ENCODE measurements around the gene MAP3K14. TPM values are rescaled to one million over a fixed set of nuclear protein-coding genes. Genes with fewer than 3 reads are reported as not detected.
A peak's percentile ranks its signal among the peaks of the same experiment; 100 is the strongest.

Gene MAP3K14
- total and polyA plus RNA-seq, 10 of the 15 experiments (the other 5 are each of a cell fraction or from before 2014, with no cell fraction given), result 2.1 to 33.3 (median 19.7) TPM

DNA sequence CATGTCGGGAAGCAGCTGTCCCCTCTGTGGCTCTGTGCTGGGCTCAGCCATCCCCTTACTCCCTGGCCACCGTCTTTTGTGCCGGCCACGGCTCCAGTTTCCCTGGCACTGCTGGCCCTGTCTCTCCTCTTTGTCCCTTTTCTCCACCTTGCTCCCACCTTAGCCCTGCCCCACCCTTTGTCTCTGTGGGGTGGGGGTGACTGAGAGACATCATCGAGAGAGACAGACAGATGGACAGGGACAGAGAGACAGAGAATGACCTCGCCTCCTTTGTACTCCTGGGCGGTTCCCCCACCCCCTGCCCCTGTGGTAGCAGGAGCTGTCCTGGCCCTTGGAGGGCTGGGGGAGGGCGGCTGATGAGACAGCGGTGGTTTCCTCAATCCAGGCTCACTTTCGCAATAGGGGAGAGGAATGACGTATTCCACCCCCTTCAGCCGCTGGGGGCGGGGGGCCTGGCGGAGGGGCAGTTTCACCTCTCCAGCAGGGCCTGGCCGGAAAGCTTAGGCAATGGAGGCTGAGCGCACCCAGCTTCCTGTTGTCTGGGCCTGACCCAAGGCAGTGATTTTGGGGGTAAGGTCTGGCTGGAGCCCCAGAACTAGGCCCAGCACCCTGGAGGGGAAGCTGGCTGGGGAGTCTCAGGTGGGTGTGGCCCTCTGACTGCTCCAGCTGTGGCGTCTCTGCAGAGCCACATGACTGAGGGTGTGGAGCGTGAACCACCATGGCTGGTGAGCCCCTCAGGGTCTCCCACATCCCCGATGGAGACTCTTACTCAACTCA is 87.9 kb downstream of the MAP3K14 start (continued):
- TF ChIP-seq, protein P1, sequence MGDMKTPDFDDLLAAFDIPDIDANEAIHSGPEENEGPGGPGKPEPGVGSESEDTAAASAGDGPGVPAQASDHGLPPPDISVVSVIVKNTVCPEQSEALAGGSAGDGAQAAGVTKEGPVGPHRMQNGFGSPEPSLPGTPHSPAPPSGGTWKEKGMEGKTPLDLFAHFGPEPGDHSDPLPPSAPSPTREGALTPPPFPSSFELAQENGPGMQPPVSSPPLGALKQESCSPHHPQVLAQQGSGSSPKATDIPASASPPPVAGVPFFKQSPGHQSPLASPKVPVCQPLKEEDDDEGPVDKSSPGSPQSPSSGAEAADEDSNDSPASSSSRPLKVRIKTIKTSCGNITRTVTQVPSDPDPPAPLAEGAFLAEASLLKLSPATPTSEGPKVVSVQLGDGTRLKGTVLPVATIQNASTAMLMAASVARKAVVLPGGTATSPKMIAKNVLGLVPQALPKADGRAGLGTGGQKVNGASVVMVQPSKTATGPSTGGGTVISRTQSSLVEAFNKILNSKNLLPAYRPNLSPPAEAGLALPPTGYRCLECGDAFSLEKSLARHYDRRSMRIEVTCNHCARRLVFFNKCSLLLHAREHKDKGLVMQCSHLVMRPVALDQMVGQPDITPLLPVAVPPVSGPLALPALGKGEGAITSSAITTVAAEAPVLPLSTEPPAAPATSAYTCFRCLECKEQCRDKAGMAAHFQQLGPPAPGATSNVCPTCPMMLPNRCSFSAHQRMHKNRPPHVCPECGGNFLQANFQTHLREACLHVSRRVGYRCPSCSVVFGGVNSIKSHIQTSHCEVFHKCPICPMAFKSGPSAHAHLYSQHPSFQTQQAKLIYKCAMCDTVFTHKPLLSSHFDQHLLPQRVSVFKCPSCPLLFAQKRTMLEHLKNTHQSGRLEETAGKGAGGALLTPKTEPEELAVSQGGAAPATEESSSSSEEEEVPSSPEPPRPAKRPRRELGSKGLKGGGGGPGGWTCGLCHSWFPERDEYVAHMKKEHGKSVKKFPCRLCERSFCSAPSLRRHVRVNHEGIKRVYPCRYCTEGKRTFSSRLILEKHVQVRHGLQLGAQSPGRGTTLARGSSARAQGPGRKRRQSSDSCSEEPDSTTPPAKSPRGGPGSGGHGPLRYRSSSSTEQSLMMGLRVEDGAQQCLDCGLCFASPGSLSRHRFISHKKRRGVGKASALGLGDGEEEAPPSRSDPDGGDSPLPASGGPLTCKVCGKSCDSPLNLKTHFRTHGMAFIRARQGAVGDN (IDR thresholded peaks at IDR 0.05), result peak; percentile 64; the same call in 1 of the 2 replicates
- TF ChIP-seq ZSCAN29 (IDR thresholded peaks at IDR 0.05), result 0 out of 2 replicates have a peak, but pooled peaks have one; percentile 45
- TF ChIP-seq, protein P2, sequence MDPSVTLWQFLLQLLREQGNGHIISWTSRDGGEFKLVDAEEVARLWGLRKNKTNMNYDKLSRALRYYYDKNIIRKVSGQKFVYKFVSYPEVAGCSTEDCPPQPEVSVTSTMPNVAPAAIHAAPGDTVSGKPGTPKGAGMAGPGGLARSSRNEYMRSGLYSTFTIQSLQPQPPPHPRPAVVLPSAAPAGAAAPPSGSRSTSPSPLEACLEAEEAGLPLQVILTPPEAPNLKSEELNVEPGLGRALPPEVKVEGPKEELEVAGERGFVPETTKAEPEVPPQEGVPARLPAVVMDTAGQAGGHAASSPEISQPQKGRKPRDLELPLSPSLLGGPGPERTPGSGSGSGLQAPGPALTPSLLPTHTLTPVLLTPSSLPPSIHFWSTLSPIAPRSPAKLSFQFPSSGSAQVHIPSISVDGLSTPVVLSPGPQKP (IDR thresholded peaks at IDR 0.05; ENCODE audit: low read depth, low read length), result no peak; the same call in none of the 2 replicates
- TF ChIP-seq LARP7 (IDR thresholded peaks at IDR 0.05), result 0 out of 2 replicates have a peak, but pooled peaks have one; percentile 48
- TF ChIP-seq SP1 (IDR thresholded peaks at IDR 0.05; ENCODE audit: low read depth, low read length), result peak; percentile 85
- TF ChIP-seq IRF4 (IDR thresholded peaks at IDR 0.05; ENCODE audit: low read depth, low read length), result peak; percentile 60; the same call in 1 of the 2 replicates
- no peak for TF ChIP-seq RAD21 (IDR thresholded peaks at IDR 0.05; ENCODE audit: insufficient read depth, low read depth, low read length)
- no peak for TF ChIP-seq SREBF1 (IDR thresholded peaks at IDR 0.05; ENCODE audit: low read length)
- TF ChIP-seq CHD1 (IDR thresholded peaks at IDR 0.05; ENCODE audit: low read depth, low read length), result no peak
- peak in 1 of 2 experiments; percentile 40; a peak in 1 of 4 replicates for TF ChIP-seq SRF (IDR thresholded peaks at IDR 0.05; ENCODE audit: low read depth in 2 of 2, low read length in 2 of 2)
- TF ChIP-seq EGR1 (IDR thresholded peaks at IDR 0.05; ENCODE audit: borderline replicate concordance in 1 of 2, low read depth in 2 of 2, low read length in 2 of 2), result peak in 1 of 2 experiments; percentile 92; a peak in 2 of 3 replicates
- no peak for TF ChIP-seq CHD4 (IDR thresholded peaks at IDR 0.05)
- TF ChIP-seq, protein P3, sequence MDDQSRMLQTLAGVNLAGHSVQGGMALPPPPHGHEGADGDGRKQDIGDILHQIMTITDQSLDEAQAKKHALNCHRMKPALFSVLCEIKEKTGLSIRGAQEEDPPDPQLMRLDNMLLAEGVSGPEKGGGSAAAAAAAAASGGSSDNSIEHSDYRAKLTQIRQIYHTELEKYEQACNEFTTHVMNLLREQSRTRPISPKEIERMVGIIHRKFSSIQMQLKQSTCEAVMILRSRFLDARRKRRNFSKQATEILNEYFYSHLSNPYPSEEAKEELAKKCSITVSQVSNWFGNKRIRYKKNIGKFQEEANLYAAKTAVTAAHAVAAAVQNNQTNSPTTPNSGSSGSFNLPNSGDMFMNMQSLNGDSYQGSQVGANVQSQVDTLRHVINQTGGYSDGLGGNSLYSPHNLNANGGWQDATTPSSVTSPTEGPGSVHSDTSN (IDR thresholded peaks at IDR 0.05; ENCODE audit: insufficient replicate concordance, low read depth, low read length), result peak; percentile 32
- peak; percentile 65; the same call in 1 of the 2 replicates for TF ChIP-seq JUND (IDR thresholded peaks at IDR 0.05; ENCODE audit: low read depth, low read length)
- TF ChIP-seq, protein P4, sequence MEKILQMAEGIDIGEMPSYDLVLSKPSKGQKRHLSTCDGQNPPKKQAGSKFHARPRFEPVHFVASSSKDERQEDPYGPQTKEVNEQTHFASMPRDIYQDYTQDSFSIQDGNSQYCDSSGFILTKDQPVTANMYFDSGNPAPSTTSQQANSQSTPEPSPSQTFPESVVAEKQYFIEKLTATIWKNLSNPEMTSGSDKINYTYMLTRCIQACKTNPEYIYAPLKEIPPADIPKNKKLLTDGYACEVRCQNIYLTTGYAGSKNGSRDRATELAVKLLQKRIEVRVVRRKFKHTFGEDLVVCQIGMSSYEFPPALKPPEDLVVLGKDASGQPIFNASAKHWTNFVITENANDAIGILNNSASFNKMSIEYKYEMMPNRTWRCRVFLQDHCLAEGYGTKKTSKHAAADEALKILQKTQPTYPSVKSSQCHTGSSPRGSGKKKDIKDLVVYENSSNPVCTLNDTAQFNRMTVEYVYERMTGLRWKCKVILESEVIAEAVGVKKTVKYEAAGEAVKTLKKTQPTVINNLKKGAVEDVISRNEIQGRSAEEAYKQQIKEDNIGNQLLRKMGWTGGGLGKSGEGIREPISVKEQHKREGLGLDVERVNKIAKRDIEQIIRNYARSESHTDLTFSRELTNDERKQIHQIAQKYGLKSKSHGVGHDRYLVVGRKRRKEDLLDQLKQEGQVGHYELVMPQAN (conservative IDR thresholded peaks at IDR 0.05), result no peak
- TF ChIP-seq HDGF (IDR thresholded peaks at IDR 0.05), result peak; percentile 91
- no peak for TF ChIP-seq RUNX3 (IDR thresholded peaks at IDR 0.05; ENCODE audit: low read length)
- TF ChIP-seq, protein P5, sequence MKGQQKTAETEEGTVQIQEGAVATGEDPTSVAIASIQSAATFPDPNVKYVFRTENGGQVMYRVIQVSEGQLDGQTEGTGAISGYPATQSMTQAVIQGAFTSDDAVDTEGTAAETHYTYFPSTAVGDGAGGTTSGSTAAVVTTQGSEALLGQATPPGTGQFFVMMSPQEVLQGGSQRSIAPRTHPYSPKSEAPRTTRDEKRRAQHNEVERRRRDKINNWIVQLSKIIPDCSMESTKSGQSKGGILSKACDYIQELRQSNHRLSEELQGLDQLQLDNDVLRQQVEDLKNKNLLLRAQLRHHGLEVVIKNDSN (IDR thresholded peaks at IDR 0.05; ENCODE audit: borderline replicate concordance, extremely low read length, insufficient read depth, low read depth, low read length), result peak; percentile 54
- TF ChIP-seq CREM (IDR thresholded peaks at IDR 0.05; ENCODE audit: low read depth), result peak; percentile 97
- peak; percentile 19; the same call in 1 of the 2 replicates for TF ChIP-seq POLR2AphosphoS2 (IDR thresholded peaks at IDR 0.05; ENCODE audit: low read depth, low read length)
- peak; percentile 32; the same call in 1 of the 2 replicates for TF ChIP-seq HCFC1 (IDR thresholded peaks at IDR 0.05; ENCODE audit: low read length)

All from GM12878 (cell line).